Brain pericyte (primary cell): ENCODE data around the gene NEK7.

Experiments
- DNase-seq: peaks from one replicate; pipeline ENCODE4 v3.0.0-alpha.2; 2012; ENCODE audit warnings: low read depth, low spot score

NEK7 gene

DNA sequence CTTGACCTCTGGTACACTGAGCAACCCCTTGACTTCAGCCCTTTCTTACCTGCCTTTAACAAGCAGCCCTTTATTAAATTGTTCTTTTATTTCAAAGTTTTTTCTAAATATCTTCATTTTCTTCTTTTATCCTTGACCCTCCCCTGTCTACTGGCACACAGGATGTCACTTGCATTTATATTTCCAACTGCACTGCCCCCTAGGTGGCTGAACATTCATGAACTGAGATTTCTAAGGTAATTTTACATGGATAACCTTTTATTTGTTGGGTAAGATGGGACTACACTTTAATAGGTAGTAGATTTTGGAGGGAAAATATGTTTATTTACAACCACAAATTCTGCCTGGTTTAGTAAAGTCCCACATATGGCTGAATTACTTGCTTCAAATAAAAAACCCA is 193.7 kb downstream of the NEK7 start:
- DNase-seq: no peak

DNA sequence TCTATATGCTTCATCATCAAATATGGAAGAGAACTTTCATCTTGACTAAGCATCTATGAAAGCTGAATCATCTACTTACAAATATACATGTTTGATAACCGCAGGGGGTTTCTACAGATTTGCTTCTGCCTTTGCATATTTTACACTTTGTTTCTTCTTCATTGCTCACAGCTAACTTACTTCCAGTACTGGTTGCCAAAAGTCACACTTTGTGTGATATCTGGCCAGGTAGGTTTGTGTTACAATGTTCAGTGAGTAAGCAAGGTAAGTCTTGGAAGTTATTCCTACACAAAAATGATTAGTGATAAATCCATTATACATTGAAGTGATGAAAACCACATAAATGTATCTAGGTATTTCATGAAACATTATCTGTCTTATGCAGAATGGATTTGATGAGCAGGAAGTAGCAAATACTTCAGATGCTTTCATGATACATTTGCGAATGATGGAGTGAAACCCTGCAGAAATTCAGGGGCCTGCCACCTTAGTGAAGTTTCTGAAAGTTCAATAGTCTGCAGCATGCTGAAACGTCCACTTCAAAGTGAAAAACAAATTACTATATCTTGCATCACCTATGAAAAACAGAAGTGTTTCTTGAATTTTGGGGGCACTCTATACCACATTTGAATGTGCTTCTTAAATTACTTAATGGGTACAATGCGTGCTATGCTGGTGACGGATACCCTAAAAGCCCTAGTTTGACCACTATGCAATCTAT is 196.3 kb downstream of the NEK7 start:
- no peak for DNase-seq

DNA sequence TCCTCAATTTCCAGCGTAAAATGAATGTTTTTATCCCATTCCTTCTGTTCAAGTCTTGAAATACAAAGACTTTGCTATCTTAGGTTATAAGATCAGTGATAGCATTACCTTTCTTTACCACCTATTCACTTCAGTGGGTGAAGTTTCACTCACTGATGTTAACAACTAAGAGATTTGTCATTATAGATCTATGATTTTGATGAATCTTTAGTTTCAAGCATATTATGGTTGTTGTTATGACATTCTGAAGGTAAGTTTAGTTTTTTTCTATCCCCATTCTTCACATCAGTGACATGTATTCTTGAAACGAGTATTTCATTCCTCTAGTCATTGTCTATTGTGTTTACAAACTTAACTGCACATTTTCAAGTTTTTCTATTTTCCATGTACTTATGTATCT is 201.1 kb downstream of the NEK7 start:
- no peak for DNase-seq

DNA sequence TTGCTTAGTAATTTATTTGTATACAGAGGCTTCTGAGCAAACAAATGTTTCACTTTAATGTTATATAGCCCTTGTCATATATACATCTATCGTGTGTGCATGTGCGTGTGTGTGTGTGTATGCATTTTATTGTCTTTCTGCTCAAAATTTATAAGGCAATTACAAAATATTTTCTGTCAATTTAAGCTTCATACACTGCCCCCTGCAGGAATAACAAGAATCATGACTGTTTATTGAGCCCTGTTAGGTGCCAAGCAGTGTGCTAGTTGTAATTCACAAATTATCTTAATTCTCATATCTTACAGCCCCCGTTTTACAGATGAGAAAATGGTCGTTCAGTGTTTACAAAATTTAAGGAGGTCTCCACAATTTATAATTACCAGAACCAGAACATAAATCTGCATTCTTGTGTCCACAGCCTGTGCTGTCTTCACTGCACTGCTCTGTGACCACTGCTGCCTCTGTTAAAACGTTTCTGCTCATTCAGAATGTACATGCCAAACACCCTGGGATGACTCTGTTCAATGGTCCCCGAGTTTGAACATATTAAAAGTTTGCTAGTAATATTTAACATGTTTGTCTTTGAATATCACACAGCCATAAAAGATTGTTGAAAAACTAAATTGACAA is 202.3 kb downstream of the NEK7 start:
- no peak for DNase-seq

DNA sequence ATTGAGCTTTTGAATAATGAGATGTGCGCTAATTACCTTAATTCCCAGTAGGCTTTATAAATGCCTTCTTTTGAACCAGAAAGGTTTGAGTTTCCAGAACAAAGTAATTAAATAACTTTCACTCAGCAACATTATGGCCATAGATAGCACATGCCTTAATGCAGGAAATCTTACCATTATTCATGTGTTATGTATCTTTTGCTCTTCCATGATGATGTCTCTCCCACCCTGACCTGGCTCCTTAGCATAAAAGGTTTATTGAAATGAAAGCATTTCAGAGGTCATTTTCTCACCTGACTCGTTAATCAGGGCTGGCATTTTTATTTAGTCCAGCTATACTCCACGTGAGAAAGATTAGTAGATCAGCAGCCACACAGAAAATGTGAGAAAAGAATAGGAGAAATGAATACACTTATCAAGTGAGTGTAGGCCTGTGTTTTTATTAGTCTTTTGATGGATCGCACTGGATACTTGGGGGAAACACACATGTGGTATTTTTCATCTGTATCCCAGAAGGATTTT is 203.5 kb downstream of the NEK7 start:
- DNase-seq: no peak

DNA sequence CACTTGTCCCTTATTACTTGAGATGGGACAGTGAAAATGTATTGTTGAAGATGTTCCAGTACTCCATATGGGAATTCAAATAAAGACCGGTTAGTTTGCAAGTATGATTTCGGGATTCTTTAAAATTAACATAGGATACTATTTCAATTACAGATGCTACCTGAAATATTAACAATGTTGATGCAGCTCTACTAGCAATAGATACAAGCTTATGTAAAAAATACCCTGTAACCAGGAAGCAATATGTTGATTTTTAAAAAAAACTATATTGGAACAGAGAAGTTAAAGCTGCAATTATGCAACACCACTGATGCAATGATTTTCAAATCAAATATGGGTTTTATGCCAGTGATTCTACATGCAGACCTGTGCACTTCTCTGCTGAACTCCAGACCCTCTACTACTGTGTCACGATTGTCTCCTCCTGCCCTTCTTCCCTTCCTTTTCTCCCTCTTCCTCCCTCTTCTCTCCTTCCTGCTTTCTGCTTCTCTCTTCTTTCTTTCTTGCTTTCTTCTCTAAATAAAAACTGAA is 204.5 kb downstream of the NEK7 start:
- no peak for DNase-seq

DNA sequence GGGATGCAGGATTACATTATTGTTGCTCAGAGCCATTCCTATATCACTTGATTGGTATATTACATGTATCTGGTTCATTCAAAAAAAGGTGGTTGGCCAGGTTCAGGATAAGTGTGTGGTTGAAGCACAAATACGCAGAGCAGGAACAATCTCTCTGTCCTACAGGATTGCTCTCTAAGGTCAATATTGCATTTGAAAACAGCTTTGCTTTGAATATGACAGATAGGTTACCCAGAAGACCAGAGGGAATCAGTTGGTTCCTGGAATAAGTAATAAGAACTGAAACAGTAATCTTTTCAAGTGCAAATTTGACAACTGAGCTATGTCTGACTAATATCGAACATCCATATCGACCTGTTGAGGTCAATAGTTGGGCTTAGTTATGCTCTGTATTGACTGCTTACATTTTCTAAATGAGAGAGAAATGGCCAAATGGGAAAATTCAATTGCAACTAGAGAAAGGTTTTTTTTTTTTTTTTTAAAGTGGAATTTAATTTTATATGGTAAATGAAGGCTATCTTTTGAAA is 206.9 kb downstream of the NEK7 start:
- DNase-seq: no peak

DNA sequence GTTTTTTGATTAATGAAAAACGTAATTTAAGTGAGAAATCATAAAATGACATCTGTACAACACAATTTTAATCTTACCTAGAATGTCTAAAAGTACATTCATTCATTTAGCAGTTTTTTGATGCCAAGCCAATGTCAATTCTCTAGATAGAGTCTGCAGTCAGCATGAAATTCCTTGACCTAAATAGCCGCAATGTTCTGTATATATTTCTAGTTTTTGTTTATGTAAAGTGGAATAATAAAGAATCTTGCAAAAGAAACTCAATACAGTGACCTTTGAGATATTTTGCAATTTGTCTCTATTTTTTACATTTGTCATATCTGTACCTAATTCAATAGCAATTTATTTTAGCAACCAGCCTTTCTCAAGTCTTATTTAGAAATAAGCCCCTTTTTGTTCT is 207.7 kb downstream of the NEK7 start:
- peak; percentile 10 for DNase-seq

DNA sequence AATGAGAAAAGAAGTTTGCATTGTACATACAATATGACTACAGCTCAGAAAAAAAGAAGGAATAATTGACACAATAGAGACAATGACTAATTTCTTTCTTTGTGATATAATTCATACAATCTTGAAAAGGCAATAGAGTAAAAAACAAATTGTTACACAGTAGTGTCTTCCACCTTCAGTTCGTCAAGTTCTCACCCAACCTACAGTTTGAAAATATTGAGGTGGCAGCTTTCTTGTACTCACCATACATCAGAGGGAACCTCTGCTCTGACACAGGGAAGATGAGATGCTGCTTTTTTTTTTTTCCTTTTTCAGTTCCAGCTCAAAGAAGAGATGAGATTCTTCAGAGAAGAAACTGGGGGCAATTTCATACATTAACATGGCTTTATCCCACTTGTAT is 210.5 kb downstream of the NEK7 start:
- DNase-seq: no peak

DNA sequence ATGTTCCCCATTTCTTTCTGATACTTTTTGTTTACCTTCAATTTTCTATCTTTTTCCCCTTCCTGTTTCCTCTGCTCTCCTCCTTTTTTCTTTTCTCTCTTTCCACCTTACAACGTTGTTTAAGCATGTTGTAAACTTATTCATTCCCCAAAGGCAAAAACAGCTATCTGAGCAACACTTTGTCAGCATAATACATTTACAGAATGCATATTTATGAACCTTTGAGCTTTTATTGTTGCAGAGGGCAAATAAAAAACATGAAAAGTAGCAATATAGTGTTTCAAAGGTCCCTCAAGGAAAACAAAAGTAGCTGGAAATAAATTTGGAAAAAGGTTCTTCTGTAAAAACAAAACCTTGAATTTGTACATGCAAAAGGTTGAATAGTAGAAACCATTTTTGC is 214.2 kb downstream of the NEK7 start:
- DNase-seq: no peak
